ENCODE data around the gene TMEM154. TPM values are rescaled to one million over a fixed set of nuclear protein-coding genes. Genes with fewer than 3 reads are reported as not detected.

Gene TMEM154, protein sequence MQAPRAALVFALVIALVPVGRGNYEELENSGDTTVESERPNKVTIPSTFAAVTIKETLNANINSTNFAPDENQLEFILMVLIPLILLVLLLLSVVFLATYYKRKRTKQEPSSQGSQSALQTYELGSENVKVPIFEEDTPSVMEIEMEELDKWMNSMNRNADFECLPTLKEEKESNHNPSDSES
- total RNA-seq, result 7.1 and 10.2 TPM in 2 replicates

DNA sequence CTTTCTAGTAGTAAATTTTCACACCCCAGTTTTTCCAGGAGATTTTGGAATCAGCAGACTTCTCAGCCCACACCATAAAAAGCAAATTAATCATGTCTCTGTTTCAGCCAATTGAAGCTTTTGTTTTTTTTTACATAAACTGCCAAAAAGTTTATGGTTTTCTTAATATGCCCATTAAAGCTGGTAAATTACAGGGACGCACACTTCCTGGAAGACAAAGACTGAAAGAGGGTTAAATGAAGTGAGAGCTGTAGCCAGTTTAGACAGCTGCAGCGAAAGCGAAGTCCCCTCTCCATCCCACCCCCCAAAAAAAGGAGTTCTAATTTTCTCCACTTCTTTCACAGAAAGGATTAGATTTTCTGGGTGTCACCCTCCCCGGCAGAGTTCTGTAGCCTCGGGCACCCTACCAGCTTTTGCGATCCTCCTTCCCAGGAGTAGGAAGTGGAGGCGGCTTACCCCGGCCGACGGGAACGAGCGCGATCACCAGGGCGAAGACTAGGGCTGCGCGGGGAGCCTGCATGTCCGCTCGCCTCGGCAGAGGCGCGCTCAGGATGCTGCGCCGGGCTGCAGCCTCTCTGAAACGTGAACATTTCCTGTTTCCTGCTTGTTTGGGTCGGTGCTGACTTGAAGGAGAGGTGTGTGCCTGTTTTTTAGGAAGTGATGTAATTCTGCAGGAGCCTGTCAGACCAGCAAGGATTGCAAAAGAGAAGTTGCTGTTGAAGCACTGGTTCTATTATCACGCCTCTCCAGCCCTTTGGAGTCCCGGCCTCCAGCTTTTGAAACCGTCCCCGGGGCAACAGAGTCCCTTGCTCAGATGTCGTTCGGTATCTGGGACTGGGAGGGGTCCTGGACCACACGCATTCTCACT lies at the start of gene TMEM154:
Gene TMEM154, minus strand, starts transcription at position 584 of the 868 bp plus-strand sequence. Its CDS starts 64 bp downstream, at position 520.

Other genes with a start within 250 kb of the TMEM154 start
- 45.1 and 57.7 TPM in 2 replicates for gene FBXW7, start 143.9 kb downstream of the TMEM154 start, total RNA-seq
- under 0.01 TPM in 1 of 2 replicates, not detected in the other for gene TIGD4, start 99.7 kb upstream of the TMEM154 start, total RNA-seq
- gene ARFIP1, start 100.0 kb upstream of the TMEM154 start, total RNA-seq, result 28.7 and 31.1 TPM in 2 replicates